ENCODE results near the gene IFI16.
"Not testable (repeated sequence)": the region's sequence is repeated elsewhere in the genome, so short reads cannot be mapped to it uniquely, and the experiment has no call there.

DNA sequence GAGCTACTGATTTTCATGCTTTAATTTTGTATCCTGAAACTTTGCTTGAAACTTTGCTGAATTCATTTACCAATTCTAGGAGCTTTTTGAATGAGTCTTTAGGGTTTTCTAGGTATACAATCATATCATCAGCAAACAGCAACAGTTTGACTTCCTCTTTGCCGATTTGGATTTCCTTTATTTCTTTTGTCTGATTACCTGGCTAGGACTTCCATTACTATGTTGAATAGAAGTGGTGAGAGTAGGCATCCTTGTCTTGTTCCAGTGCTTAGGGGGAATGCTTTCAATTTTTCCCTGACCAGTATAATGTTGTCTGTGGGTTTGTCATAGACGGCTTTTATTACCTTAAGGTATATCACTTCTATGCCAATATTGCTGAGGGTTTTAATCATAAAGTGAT is 17.1 kb downstream of the IFI16 start:
- TF ChIP-seq, protein P1, sequence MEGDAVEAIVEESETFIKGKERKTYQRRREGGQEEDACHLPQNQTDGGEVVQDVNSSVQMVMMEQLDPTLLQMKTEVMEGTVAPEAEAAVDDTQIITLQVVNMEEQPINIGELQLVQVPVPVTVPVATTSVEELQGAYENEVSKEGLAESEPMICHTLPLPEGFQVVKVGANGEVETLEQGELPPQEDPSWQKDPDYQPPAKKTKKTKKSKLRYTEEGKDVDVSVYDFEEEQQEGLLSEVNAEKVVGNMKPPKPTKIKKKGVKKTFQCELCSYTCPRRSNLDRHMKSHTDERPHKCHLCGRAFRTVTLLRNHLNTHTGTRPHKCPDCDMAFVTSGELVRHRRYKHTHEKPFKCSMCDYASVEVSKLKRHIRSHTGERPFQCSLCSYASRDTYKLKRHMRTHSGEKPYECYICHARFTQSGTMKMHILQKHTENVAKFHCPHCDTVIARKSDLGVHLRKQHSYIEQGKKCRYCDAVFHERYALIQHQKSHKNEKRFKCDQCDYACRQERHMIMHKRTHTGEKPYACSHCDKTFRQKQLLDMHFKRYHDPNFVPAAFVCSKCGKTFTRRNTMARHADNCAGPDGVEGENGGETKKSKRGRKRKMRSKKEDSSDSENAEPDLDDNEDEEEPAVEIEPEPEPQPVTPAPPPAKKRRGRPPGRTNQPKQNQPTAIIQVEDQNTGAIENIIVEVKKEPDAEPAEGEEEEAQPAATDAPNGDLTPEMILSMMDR (IDR thresholded peaks at IDR 0.05) = not testable (repeated sequence)
- not testable (repeated sequence) for TF ChIP-seq POLR2AphosphoS5 (IDR thresholded peaks at IDR 0.05)

All from upper lobe of left lung (tissue), 4 donors.